Upper lobe of left lung (tissue), 4 donors: ENCODE data around the gene LENEP.

Experiments
- CTCF ChIP-seq, 6 experiments: fragments of 450-650 bp in 4 of 6; fragments of 200-600 bp in 2 of 6; sonication (generic) in 2 of 6; IDR thresholded peaks; one replicate each; pipeline ENCODE4 v1.5.1; 2016 to 2019; ENCODE audit warnings: antibody characterized with exemption in 6 of 6
- POLR2AphosphoS5 ChIP-seq, 2 donors: sonication (generic); formaldehyde crosslinking; IDR thresholded peaks; one replicate each; pipeline ENCODE4 v1.5.1; 2017; ENCODE audit warnings: antibody characterized with exemption in 2 of 2

GRCh38 chr1:154959426-154959780 lies 34.0 kb upstream of the LENEP start:
- TF ChIP-seq CTCF (IDR thresholded peaks at IDR 0.05) (no peak), POLR2AphosphoS5 (IDR thresholded peaks at IDR 0.05) (no peak)
